ENCODE results near the gene SDS. TPM values are rescaled to one million over a fixed set of nuclear protein-coding genes. Genes with fewer than 3 reads are reported as not detected.
A peak's percentile ranks its signal among the peaks of the same experiment; 100 is the strongest.

The SDS gene
- total and polyA plus RNA-seq, 2 of the 8 experiments (the other 6 are each of a cell fraction or from before 2014, with no cell fraction given), result 0.21 TPM; not detected in 1

GRCh38 chr12:113424915-113425823 lies 21.5 kb upstream of the SDS start (continued):
- TF ChIP-seq SRF (IDR thresholded peaks at IDR 0.05; ENCODE audit: low read depth, low read length), result no peak
- TF ChIP-seq, protein P1, sequence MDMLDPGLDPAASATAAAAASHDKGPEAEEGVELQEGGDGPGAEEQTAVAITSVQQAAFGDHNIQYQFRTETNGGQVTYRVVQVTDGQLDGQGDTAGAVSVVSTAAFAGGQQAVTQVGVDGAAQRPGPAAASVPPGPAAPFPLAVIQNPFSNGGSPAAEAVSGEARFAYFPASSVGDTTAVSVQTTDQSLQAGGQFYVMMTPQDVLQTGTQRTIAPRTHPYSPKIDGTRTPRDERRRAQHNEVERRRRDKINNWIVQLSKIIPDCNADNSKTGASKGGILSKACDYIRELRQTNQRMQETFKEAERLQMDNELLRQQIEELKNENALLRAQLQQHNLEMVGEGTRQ (IDR thresholded peaks at IDR 0.05; ENCODE audit: low read length), result no peak
- peak; percentile 18; the same call in 1 of the 2 replicates for TF ChIP-seq KDM1A (IDR thresholded peaks at IDR 0.05; ENCODE audit: borderline replicate concordance, low read length)
- TF ChIP-seq HDAC2 (IDR thresholded peaks at IDR 0.05; ENCODE audit: borderline replicate concordance in 1 of 2, low read depth in 2 of 2, low read length in 2 of 2), result no peak
- peak; percentile 74 to 85 (median 81) for TF ChIP-seq CTCF (IDR thresholded peaks at IDR 0.05; ENCODE audit: control extremely low read depth in 1 of 3, insufficient read depth in 1 of 3, low read depth in 1 of 3, low read length in 3 of 3)
- no peak for TF ChIP-seq CHD1 (IDR thresholded peaks at IDR 0.05; ENCODE audit: low read depth, low read length)
- peak; percentile 73 to 76 for TF ChIP-seq RAD21 (IDR thresholded peaks at IDR 0.05 in 1 of 2, conservative IDR thresholded peaks at IDR 0.05 in 1 of 2; ENCODE audit: low read depth in 2 of 2, low read length in 2 of 2)
- no peak for TF ChIP-seq ATF2 (IDR thresholded peaks at IDR 0.05; ENCODE audit: low read length)
